ENCODE results near the gene TRAPPC2L.

The TRAPPC2L gene

GRCh38 chr16:88809676-88810165 is 47.2 kb upstream of the TRAPPC2L start:
- TF ChIP-seq EGR1 (IDR thresholded peaks at IDR 0.05) (no peak), NFIC (IDR thresholded peaks at IDR 0.05) (no peak), ZBTB7A (IDR thresholded peaks at IDR 0.05; ENCODE audit: low read depth) (no peak), MAX (IDR thresholded peaks at IDR 0.05) (no peak), YY1 (IDR thresholded peaks at IDR 0.05; ENCODE audit: low read depth) (no peak), REST (IDR thresholded peaks at IDR 0.05; ENCODE audit: low read depth) (no peak), CEBPB (IDR thresholded peaks at IDR 0.05) (no peak), USF1 (IDR thresholded peaks at IDR 0.05) (no peak), CREB1 (IDR thresholded peaks at IDR 0.05; ENCODE audit: low read depth) (no peak), TEAD4 (IDR thresholded peaks at IDR 0.05) (no peak), EP300 (IDR thresholded peaks at IDR 0.05; ENCODE audit: borderline replicate concordance) (no peak), FOXM1 (IDR thresholded peaks at IDR 0.05; ENCODE audit: borderline replicate concordance, low read depth) (no peak), TCF12 (IDR thresholded peaks at IDR 0.05; ENCODE audit: low read depth) (no peak)

GRCh38 chr16:88810166-88810911 is 46.6 kb upstream of the TRAPPC2L start:
- TF ChIP-seq FOXM1 (IDR thresholded peaks at IDR 0.05; ENCODE audit: borderline replicate concordance, low read depth) (no peak), ZBTB7A (IDR thresholded peaks at IDR 0.05; ENCODE audit: low read depth) (no peak), MAX (IDR thresholded peaks at IDR 0.05) (no peak), TAF1 (IDR thresholded peaks at IDR 0.05; ENCODE audit: low read depth) (no peak), TCF12 (IDR thresholded peaks at IDR 0.05; ENCODE audit: low read depth) (no peak), EP300 (IDR thresholded peaks at IDR 0.05; ENCODE audit: borderline replicate concordance) (no peak), CEBPB (IDR thresholded peaks at IDR 0.05) (no peak), RAD21 (IDR thresholded peaks at IDR 0.05; ENCODE audit: low read depth) (no peak)

GRCh38 chr16:88810912-88811768 is 45.8 kb upstream of the TRAPPC2L start:
- TF ChIP-seq REST (IDR thresholded peaks at IDR 0.05; ENCODE audit: low read depth): no peak
- TF ChIP-seq MAX (IDR thresholded peaks at IDR 0.05): peak; percentile 93
- no peak for TF ChIP-seq FOXM1 (IDR thresholded peaks at IDR 0.05; ENCODE audit: borderline replicate concordance, low read depth)
- TF ChIP-seq NFIC (IDR thresholded peaks at IDR 0.05): no peak; the same call in 1 of the 2 replicates
- no peak for TF ChIP-seq EP300 (IDR thresholded peaks at IDR 0.05; ENCODE audit: borderline replicate concordance)
- peak; percentile 62; the same call in 1 of the 2 replicates for TF ChIP-seq CREB1 (IDR thresholded peaks at IDR 0.05; ENCODE audit: low read depth)
- TF ChIP-seq TEAD4 (IDR thresholded peaks at IDR 0.05): no peak; the same call in 1 of the 2 replicates
- no peak for TF ChIP-seq CEBPB (IDR thresholded peaks at IDR 0.05)
- TF ChIP-seq USF1 (IDR thresholded peaks at IDR 0.05): peak; percentile 98
- no peak for TF ChIP-seq YY1 (IDR thresholded peaks at IDR 0.05; ENCODE audit: low read depth)
- TF ChIP-seq TAF1 (IDR thresholded peaks at IDR 0.05; ENCODE audit: low read depth): peak; percentile 43; the same call in 1 of the 2 replicates
- TF ChIP-seq ZBTB7A (IDR thresholded peaks at IDR 0.05; ENCODE audit: low read depth): no peak
- TF ChIP-seq EGR1 (IDR thresholded peaks at IDR 0.05): no peak; the same call in 1 of the 2 replicates
- TF ChIP-seq RAD21 (IDR thresholded peaks at IDR 0.05; ENCODE audit: low read depth): no peak
- TF ChIP-seq TCF12 (IDR thresholded peaks at IDR 0.05; ENCODE audit: low read depth): no peak; the same call in 1 of the 2 replicates

- no peak for TF ChIP-seq CREB1 (IDR thresholded peaks at IDR 0.05; ENCODE audit: low read depth)
- TF ChIP-seq USF1 (IDR thresholded peaks at IDR 0.05): peak; percentile 69
- peak; percentile 70; the same call in 1 of the 2 replicates for TF ChIP-seq TCF12 (IDR thresholded peaks at IDR 0.05; ENCODE audit: low read depth)
- peak; percentile 89 for TF ChIP-seq YY1 (IDR thresholded peaks at IDR 0.05; ENCODE audit: low read depth)
- TF ChIP-seq TEAD4 (IDR thresholded peaks at IDR 0.05): peak; percentile 67
- TF ChIP-seq MAX (IDR thresholded peaks at IDR 0.05): peak; percentile 87
- peak; percentile 68 for TF ChIP-seq NFIC (IDR thresholded peaks at IDR 0.05)
- peak; percentile 61; the same call in 1 of the 2 replicates for TF ChIP-seq EP300 (IDR thresholded peaks at IDR 0.05; ENCODE audit: borderline replicate concordance)
- peak; percentile 63; the same call in 1 of the 2 replicates for TF ChIP-seq RAD21 (IDR thresholded peaks at IDR 0.05; ENCODE audit: low read depth)
- peak; percentile 47 for TF ChIP-seq TAF1 (IDR thresholded peaks at IDR 0.05; ENCODE audit: low read depth)
- TF ChIP-seq EGR1 (IDR thresholded peaks at IDR 0.05): peak; percentile 99
- peak; percentile 83 for TF ChIP-seq ZBTB7A (IDR thresholded peaks at IDR 0.05; ENCODE audit: low read depth)
- TF ChIP-seq CEBPB (IDR thresholded peaks at IDR 0.05): no peak
- TF ChIP-seq REST (IDR thresholded peaks at IDR 0.05; ENCODE audit: low read depth): no peak
- no peak for TF ChIP-seq FOXM1 (IDR thresholded peaks at IDR 0.05; ENCODE audit: borderline replicate concordance, low read depth)
These were observed 45.0 kb upstream of the TRAPPC2L start, which contains the start of gene APRT for GRCh38 chr16:88811769-88812512. Gene APRT, minus strand, starts transcription at chr16:88811928. Its CDS starts 29 bp downstream, at chr16:88811899.
